Measurements from ENCODE around the gene NUP210. TPM values are rescaled to one million over a fixed set of nuclear protein-coding genes. Genes with fewer than 3 reads are reported as not detected.

Gene NUP210
- total and polyA plus RNA-seq, 2 of the 13 experiments (the other 11 are each of a cell fraction or from before 2014, with no cell fraction given), result 31.6 to 35.2 TPM

DNA sequence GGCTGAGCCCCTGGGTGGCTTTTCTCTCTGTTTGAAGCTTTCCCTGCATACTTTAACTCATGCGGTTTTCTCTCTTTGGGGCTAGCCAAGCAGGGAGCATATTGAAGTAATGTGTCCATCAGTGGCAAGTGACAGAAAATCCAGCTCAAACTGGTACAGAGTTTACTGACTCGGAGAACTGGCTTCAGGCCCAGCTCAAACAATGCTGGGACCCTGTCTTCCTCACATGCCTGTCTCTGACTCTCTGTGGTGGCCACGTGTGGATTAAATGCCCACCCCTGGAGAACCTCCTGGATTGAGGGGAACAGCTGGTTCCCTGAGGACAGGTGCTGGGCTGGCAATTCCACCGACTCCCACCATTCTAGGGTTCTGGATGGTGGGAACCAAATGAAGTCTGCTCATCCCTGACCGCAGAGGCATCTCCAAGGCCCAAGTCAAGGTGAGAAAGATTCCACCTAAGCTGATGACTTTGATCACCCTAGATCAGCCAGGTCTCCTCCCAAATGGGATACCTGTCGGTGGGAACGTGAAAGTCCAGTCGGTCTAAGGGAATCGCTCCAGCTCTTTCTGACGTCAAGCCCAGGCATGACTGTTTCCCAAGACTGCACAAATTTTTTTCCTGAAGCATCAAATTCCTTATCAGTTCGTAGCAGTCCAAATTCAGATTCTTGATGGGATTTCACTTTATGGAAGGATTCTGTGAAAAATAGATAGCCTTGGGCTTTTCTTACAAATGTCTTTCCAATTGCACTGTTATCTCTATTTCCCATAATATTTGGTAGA lies 43.7 kb upstream of the NUP210 start (continued):
- TF ChIP-seq, protein P1, sequence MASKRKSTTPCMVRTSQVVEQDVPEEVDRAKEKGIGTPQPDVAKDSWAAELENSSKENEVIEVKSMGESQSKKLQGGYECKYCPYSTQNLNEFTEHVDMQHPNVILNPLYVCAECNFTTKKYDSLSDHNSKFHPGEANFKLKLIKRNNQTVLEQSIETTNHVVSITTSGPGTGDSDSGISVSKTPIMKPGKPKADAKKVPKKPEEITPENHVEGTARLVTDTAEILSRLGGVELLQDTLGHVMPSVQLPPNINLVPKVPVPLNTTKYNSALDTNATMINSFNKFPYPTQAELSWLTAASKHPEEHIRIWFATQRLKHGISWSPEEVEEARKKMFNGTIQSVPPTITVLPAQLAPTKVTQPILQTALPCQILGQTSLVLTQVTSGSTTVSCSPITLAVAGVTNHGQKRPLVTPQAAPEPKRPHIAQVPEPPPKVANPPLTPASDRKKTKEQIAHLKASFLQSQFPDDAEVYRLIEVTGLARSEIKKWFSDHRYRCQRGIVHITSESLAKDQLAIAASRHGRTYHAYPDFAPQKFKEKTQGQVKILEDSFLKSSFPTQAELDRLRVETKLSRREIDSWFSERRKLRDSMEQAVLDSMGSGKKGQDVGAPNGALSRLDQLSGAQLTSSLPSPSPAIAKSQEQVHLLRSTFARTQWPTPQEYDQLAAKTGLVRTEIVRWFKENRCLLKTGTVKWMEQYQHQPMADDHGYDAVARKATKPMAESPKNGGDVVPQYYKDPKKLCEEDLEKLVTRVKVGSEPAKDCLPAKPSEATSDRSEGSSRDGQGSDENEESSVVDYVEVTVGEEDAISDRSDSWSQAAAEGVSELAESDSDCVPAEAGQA (IDR thresholded peaks at IDR 0.05; ENCODE audit: low read depth), result no peak
- TF ChIP-seq, protein P1 (CRISPR knock-in tag; IDR thresholded peaks at IDR 0.05; ENCODE audit: borderline replicate concordance), result no peak
- TF ChIP-seq, protein P2, sequence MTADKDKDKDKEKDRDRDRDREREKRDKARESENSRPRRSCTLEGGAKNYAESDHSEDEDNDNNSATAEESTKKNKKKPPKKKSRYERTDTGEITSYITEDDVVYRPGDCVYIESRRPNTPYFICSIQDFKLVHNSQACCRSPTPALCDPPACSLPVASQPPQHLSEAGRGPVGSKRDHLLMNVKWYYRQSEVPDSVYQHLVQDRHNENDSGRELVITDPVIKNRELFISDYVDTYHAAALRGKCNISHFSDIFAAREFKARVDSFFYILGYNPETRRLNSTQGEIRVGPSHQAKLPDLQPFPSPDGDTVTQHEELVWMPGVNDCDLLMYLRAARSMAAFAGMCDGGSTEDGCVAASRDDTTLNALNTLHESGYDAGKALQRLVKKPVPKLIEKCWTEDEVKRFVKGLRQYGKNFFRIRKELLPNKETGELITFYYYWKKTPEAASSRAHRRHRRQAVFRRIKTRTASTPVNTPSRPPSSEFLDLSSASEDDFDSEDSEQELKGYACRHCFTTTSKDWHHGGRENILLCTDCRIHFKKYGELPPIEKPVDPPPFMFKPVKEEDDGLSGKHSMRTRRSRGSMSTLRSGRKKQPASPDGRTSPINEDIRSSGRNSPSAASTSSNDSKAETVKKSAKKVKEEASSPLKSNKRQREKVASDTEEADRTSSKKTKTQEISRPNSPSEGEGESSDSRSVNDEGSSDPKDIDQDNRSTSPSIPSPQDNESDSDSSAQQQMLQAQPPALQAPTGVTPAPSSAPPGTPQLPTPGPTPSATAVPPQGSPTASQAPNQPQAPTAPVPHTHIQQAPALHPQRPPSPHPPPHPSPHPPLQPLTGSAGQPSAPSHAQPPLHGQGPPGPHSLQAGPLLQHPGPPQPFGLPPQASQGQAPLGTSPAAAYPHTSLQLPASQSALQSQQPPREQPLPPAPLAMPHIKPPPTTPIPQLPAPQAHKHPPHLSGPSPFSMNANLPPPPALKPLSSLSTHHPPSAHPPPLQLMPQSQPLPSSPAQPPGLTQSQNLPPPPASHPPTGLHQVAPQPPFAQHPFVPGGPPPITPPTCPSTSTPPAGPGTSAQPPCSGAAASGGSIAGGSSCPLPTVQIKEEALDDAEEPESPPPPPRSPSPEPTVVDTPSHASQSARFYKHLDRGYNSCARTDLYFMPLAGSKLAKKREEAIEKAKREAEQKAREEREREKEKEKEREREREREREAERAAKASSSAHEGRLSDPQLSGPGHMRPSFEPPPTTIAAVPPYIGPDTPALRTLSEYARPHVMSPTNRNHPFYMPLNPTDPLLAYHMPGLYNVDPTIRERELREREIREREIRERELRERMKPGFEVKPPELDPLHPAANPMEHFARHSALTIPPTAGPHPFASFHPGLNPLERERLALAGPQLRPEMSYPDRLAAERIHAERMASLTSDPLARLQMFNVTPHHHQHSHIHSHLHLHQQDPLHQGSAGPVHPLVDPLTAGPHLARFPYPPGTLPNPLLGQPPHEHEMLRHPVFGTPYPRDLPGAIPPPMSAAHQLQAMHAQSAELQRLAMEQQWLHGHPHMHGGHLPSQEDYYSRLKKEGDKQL (CRISPR knock-in tag; IDR thresholded peaks at IDR 0.05; ENCODE audit: low read depth), result no peak
- TF ChIP-seq CHD2 (IDR thresholded peaks at IDR 0.05; ENCODE audit: low read depth, low read length) (no peak), NFE2L2 (IDR thresholded peaks at IDR 0.05; ENCODE audit: low read length) (no peak), ZFP37 (CRISPR knock-in tag; IDR thresholded peaks at IDR 0.05; ENCODE audit: borderline replicate concordance) (no peak)
- TF ChIP-seq, protein P3, sequence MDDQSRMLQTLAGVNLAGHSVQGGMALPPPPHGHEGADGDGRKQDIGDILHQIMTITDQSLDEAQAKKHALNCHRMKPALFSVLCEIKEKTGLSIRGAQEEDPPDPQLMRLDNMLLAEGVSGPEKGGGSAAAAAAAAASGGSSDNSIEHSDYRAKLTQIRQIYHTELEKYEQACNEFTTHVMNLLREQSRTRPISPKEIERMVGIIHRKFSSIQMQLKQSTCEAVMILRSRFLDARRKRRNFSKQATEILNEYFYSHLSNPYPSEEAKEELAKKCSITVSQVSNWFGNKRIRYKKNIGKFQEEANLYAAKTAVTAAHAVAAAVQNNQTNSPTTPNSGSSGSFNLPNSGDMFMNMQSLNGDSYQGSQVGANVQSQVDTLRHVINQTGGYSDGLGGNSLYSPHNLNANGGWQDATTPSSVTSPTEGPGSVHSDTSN (CRISPR knock-in tag; IDR thresholded peaks at IDR 0.05; ENCODE audit: borderline replicate concordance), result no peak

All from HepG2 (cell line).